Cardiac fibroblast (primary cell): Measurements from ENCODE around the gene WDR6.

Source experiments
- DNase-seq, 2 donors: peaks; one replicate each; pipeline versions ENCODE4 v3.0.0 to v3.0.0-alpha.2; 2010; ENCODE audit warnings: low read depth in 2 of 2
- H3K4me3 ChIP-seq, 2 donors: replicated peaks in 1 of 2; 1 replicate in 1 of 2; 2 replicates in 1 of 2; pipeline ENCODE4 v1.5.1; 2011; ENCODE audit warnings: low read depth in 2 of 2, low read length in 2 of 2, mild to moderate bottlenecking in 2 of 2, moderate library complexity in 1 of 2
- TF ChIP-seq, protein P1 (sequence below): IDR thresholded peaks from one replicate; pipeline ENCODE4 v1.5.1; 2011; ENCODE audit warnings: low read depth, mild to moderate bottlenecking, low read length, inconsistent platforms

Gene WDR6

DNA sequence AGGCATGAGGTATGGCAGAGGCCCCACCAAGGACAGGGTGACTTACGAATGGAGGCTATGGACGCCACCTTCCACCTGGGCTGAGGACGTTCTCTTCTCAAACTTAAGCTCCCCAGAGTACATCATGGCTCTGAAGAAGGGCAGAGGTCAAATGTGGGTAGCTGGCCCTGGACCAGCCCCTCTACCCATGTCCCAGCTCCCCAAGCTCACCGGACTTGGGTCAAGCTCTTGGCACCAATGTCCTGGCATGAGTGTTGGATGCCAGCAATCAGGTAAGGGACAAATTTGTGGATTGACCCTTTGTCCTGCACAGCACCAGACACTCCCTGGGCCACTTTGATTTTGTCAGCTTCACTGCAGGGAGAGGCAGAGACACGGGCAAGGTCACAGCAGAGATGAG is 17.3 kb downstream of the WDR6 start:
- H3K4me3 ChIP-seq: no peak overlapping the region
- DNase-seq: no peak
- TF ChIP-seq, protein P1, sequence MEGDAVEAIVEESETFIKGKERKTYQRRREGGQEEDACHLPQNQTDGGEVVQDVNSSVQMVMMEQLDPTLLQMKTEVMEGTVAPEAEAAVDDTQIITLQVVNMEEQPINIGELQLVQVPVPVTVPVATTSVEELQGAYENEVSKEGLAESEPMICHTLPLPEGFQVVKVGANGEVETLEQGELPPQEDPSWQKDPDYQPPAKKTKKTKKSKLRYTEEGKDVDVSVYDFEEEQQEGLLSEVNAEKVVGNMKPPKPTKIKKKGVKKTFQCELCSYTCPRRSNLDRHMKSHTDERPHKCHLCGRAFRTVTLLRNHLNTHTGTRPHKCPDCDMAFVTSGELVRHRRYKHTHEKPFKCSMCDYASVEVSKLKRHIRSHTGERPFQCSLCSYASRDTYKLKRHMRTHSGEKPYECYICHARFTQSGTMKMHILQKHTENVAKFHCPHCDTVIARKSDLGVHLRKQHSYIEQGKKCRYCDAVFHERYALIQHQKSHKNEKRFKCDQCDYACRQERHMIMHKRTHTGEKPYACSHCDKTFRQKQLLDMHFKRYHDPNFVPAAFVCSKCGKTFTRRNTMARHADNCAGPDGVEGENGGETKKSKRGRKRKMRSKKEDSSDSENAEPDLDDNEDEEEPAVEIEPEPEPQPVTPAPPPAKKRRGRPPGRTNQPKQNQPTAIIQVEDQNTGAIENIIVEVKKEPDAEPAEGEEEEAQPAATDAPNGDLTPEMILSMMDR: no peak

DNA sequence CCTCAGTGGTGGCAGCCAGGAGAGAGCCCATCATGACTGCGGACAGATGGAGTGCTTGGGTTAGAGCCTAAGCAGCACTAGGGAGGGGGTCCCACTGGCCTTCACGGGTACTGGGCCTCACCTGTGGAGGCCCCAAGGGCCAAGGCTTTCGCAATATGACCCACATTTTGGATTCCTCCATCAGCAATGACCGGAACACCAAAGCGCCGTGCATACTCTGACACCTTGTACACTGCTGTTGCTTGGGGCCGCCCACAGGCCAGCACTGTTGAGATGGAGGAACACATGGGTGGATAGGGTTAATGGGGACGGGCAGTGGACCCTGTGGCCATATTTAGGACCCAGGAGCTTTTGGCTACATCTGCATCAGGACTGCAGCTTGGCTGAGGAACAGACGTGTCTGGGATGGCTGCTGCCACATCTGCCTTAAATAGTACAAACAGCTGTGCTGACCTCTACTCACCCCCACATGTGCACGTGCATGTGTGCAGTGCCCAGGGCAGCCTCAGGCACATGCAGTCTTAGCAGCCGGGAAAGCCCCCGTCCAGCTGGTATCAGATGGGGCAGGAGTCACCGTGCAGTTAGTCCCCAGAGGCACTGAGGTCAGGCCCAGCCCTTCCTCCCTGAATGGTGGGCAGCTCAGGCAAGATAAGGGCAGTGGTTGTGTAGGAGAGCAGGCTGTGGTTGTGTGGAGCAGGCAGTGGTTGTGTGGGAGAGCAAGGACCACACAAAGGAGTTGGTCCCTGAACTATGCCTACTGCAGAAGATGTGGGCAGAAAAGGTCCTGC is 18.0 kb downstream of the WDR6 start:
- H3K4me3 ChIP-seq: no peak overlapping the region
- no peak for DNase-seq
- TF ChIP-seq, protein P1: no peak

DNA sequence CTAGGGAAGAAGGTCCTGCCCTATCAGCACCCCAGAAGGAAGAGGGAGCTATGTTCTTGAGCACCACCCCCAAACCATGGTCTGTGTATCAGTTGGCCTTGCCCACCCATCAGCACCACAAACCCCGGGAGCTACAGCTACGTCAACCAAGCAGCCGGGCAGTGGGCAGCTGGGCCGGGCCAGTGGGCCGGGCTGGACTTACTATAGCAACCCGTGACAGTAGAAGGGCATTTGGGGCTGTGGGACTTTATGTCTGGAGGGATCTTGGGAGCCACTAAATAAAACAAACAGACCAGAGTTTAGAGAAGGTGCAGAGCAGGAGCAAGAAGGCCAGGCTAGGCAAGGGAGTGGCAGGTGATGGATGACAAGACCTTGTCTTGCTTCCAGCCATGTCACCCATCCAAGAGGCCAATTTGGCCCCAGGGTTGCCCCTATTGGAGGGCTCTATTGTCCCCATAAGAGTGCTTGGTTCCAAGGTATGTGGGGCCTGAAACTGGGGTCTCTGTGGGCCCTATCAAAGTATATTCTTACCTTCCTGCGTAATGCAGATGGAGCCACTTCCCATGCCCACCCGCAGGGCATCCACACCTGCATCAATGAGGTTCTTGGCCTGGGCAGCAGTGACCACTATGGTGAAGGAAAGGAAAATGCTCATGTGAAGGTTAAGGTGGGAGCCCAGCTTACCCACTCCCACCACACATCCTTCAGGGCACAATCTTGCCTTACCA is 18.8 kb downstream of the WDR6 start:
- TF ChIP-seq, protein P1: no peak
- no peak for DNase-seq
- H3K4me3 ChIP-seq: no peak overlapping the region

DNA sequence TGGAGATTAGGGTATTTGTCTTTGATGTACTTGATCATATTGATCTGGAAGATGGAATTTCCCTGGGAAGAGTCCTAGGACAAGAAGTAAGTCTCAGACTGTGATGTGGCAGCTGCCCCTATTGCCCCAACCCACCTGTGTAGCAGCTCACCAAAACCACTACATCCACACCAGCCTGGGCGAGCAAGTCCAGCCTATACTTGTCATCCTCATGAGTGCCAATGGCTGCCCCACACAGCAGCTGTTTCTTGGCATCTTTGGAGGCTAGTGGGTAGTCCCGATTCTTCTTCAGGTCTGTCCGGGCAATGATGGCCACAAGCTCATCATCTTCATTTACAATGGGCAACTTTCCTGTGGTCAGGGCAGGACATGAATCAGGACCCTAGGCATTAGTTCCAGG is 19.3 kb downstream of the WDR6 start:
- TF ChIP-seq, protein P1: no peak
- no peak overlapping the region for H3K4me3 ChIP-seq
- DNase-seq: no peak

DNA sequence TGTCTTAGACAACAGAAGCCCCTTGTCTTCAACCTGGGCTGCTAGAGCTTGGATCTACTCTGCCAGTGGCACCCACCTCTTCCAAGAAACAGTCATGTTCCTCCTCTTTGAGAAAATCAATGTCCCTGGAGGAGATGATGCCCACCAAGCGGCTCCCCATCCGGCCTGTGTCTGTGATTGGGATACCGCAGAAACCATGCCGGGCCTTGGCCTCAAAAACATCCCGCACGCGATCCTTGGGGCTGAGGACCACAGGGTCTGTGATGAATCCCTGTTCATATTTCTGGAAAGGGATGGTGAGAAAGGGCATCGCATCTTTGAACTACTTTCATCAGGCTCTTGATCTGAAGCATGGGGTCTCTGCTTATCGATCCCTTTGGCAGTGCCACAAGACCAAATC is 20.4 kb downstream of the WDR6 start:
- DNase-seq: no peak
- TF ChIP-seq, protein P1: no peak
- no peak overlapping the region for H3K4me3 ChIP-seq

DNA sequence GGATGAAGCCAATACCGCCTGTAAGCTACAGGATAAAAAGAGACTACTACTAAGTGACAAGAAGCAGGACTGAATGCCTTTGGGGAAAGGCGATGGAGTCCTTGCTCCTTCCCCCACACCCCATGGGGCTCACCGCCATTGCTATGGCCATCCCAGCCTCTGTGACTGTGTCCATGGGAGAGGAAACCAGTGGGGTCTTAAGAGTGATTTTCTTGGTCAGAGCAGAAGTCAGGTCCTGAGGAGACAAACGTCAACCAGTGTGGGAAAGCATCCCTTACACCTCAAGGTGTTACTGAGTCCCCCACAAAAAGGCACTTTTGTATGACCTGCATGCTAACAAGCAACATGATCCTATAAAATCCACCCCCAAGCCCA is 21.1 kb downstream of the WDR6 start:
- H3K4me3 ChIP-seq: peak overlapping the region; percentile 91 to 93
- DNase-seq: no peak
- TF ChIP-seq, protein P1: no peak
